ENCODE results near the gene DPF3. TPM values are rescaled to one million over a fixed set of nuclear protein-coding genes. Genes with fewer than 3 reads are reported as not detected.

Gene DPF3
- total and polyA plus RNA-seq, 7 experiments from 2014 or later: 0.07 to 5.5 (median 0.57) TPM; not detected in 1

- no peak overlapping the region for H3K4me3 ChIP-seq (ENCODE audit: low read length)
- no peak for ATAC-seq
- peaks cover 16 to 31% (median 18%) of the 10 kb centered on the region in 5 donors for H3K27me3 Mint-ChIP-seq
- no peak for DNase-seq
- no peaks in the 10 kb centered on the region for H3K9me3 ChIP-seq (ENCODE audit: control insufficient read depth in 2 of 3, low read length in 3 of 3)
- ChIA-PET CTCF (no interaction called here), POLR2A (no interaction called here)
- H3K9me3 Mint-ChIP-seq: peaks cover 0 to 6% (median 0%) of the 10 kb centered on the region in 11 donors
- no peaks in the 10 kb centered on the region for H3K4me1 ChIP-seq (ENCODE audit: control insufficient read depth in 2 of 2, insufficient read depth in 2 of 2, low read length in 2 of 2)
- no peak overlapping the region for H3K4me3 Mint-ChIP-seq
- H3K36me3 Mint-ChIP-seq: peaks cover 0 to 33% (median 4%) of the 10 kb centered on the region in 5 donors
- no peak overlapping the region for H3K27ac ChIP-seq (ENCODE audit: low read depth, low read length)
- H3K36me3 ChIP-seq (ENCODE audit: control insufficient read depth in 2 of 3, insufficient read depth in 3 of 3, low read length in 3 of 3): no peaks in the 10 kb centered on the region
- peaks cover 0 to 5% (median 3%) of the 10 kb centered on the region in 7 donors for H3K4me1 Mint-ChIP-seq
- no peaks in the 10 kb centered on the region for H3K27me3 ChIP-seq (ENCODE audit: control insufficient read depth in 2 of 2, insufficient read depth in 2 of 2, low read length in 2 of 2)
- H3K27ac Mint-ChIP-seq: no peak overlapping the region
- intact Hi-C loops (cut with micrococcal nuclease): no loop called here
Measured at GRCh38 chr14:72673179-72673578, 220.7 kb downstream of the DPF3 start.

GRCh38 chr14:72666610-72667009, 227.3 kb downstream of the DPF3 start:
- DNase-seq (no peak), ATAC-seq (no peak)
- Histone ChIP-seq H3K9me3 (ENCODE audit: control insufficient read depth in 2 of 3, low read length in 3 of 3) (no peaks in the 10 kb centered on the region), H3K27ac (ENCODE audit: low read depth, low read length) (no peak overlapping the region), H3K4me3 (ENCODE audit: low read length) (no peak overlapping the region), H3K4me1 (ENCODE audit: control insufficient read depth in 2 of 2, insufficient read depth in 2 of 2, low read length in 2 of 2) (no peaks in the 10 kb centered on the region), H3K27me3 (ENCODE audit: control insufficient read depth in 2 of 2, insufficient read depth in 2 of 2, low read length in 2 of 2) (no peaks in the 10 kb centered on the region), H3K36me3 (ENCODE audit: control insufficient read depth in 2 of 3, insufficient read depth in 3 of 3, low read length in 3 of 3) (no peaks in the 10 kb centered on the region)
- Mint-ChIP-seq H3K36me3 (peaks cover 0 to 38% (median 1%) of the 10 kb centered on the region in 5 donors), H3K27ac (no peak overlapping the region), H3K9me3 (peaks cover 0 to 9% (median 0%) of the 10 kb centered on the region in 11 donors), H3K4me1 (peaks cover 0 to 20% (median 1%) of the 10 kb centered on the region in 7 donors), H3K4me3 (no peak overlapping the region), H3K27me3 (peaks cover 16 to 34% (median 18%) of the 10 kb centered on the region in 5 donors)
- intact Hi-C loops (cut with micrococcal nuclease): no loop called here
- ChIA-PET POLR2A (no interaction called here), CTCF (no interaction called here)

- no peak overlapping the region for H3K27ac ChIP-seq (ENCODE audit: low read depth, low read length)
- H3K36me3 ChIP-seq (ENCODE audit: control insufficient read depth in 2 of 3, insufficient read depth in 3 of 3, low read length in 3 of 3): no peaks in the 10 kb centered on the region
- intact Hi-C loops (cut with micrococcal nuclease): no loop called here
- no peaks in the 10 kb centered on the region for H3K9me3 ChIP-seq (ENCODE audit: control insufficient read depth in 2 of 3, low read length in 3 of 3)
- no peak for DNase-seq
- H3K9me3 Mint-ChIP-seq: peaks cover 0 to 6% (median 0%) of the 10 kb centered on the region in 11 donors
- ATAC-seq: no peak
- H3K4me1 ChIP-seq (ENCODE audit: control insufficient read depth in 2 of 2, insufficient read depth in 2 of 2, low read length in 2 of 2): no peaks in the 10 kb centered on the region
- H3K4me1 Mint-ChIP-seq: peaks cover 0 to 20% (median 0%) of the 10 kb centered on the region in 7 donors
- H3K36me3 Mint-ChIP-seq: peaks cover 0 to 39% (median 0%) of the 10 kb centered on the region in 5 donors
- H3K27me3 Mint-ChIP-seq: peaks cover 6 to 22% (median 13%) of the 10 kb centered on the region in 5 donors
- H3K27ac Mint-ChIP-seq: no peak overlapping the region
- H3K4me3 ChIP-seq (ENCODE audit: low read length): no peak overlapping the region
- no peaks in the 10 kb centered on the region for H3K27me3 ChIP-seq (ENCODE audit: control insufficient read depth in 2 of 2, insufficient read depth in 2 of 2, low read length in 2 of 2)
- CTCF ChIA-PET: no interaction called here
- no peak overlapping the region for H3K4me3 Mint-ChIP-seq
- POLR2A ChIA-PET: no interaction called here
Measured at GRCh38 chr14:72665259-72665658, 228.6 kb downstream of the DPF3 start.

- H3K4me1 Mint-ChIP-seq: peaks cover 0 to 20% (median 0%) of the 10 kb centered on the region in 7 donors
- CTCF ChIA-PET: no interaction called here
- POLR2A ChIA-PET: no interaction called here
- no peaks in the 10 kb centered on the region for H3K36me3 ChIP-seq (ENCODE audit: control insufficient read depth in 2 of 3, insufficient read depth in 3 of 3, low read length in 3 of 3)
- H3K27me3 Mint-ChIP-seq: peaks cover 3 to 20% (median 7%) of the 10 kb centered on the region in 5 donors
- H3K9me3 ChIP-seq (ENCODE audit: control insufficient read depth in 2 of 3, low read length in 3 of 3): no peaks in the 10 kb centered on the region
- no peak overlapping the region for H3K4me3 ChIP-seq (ENCODE audit: low read length)
- H3K27me3 ChIP-seq (ENCODE audit: control insufficient read depth in 2 of 2, insufficient read depth in 2 of 2, low read length in 2 of 2): no peaks in the 10 kb centered on the region
- no peak overlapping the region for H3K27ac ChIP-seq (ENCODE audit: low read depth, low read length)
- peaks cover 0 to 37% (median 0%) of the 10 kb centered on the region in 5 donors for H3K36me3 Mint-ChIP-seq
- ATAC-seq (no peak), DNase-seq (no peak)
- H3K4me3 Mint-ChIP-seq: no peak overlapping the region
- H3K9me3 Mint-ChIP-seq: peaks cover 0 to 6% (median 0%) of the 10 kb centered on the region in 11 donors
- intact Hi-C loops (cut with micrococcal nuclease): no loop called here
- no peaks in the 10 kb centered on the region for H3K4me1 ChIP-seq (ENCODE audit: control insufficient read depth in 2 of 2, insufficient read depth in 2 of 2, low read length in 2 of 2)
- H3K27ac Mint-ChIP-seq: no peak overlapping the region
Measured at GRCh38 chr14:72664651-72665050, 229.2 kb downstream of the DPF3 start.

- Mint-ChIP-seq H3K4me3 (no peak overlapping the region), H3K27me3 (peaks cover 0 to 14% (median 3%) of the 10 kb centered on the region in 5 donors), H3K36me3 (peaks cover 0 to 35% (median 0%) of the 10 kb centered on the region in 5 donors), H3K27ac (peak overlapping the region in 2 of 9 donors; percentile 0 to 14), H3K4me1 (peaks cover 0 to 20% (median 0%) of the 10 kb centered on the region in 7 donors), H3K9me3 (peaks cover 0 to 6% (median 0%) of the 10 kb centered on the region in 11 donors)
- no peaks in the 10 kb centered on the region for H3K36me3 ChIP-seq (ENCODE audit: control insufficient read depth in 2 of 3, insufficient read depth in 3 of 3, low read length in 3 of 3)
- no peak overlapping the region for H3K27ac ChIP-seq (ENCODE audit: low read depth, low read length)
- intact Hi-C loops (cut with micrococcal nuclease): no loop called here
- no peak overlapping the region for H3K4me3 ChIP-seq (ENCODE audit: low read length)
- no peaks in the 10 kb centered on the region for H3K27me3 ChIP-seq (ENCODE audit: control insufficient read depth in 2 of 2, insufficient read depth in 2 of 2, low read length in 2 of 2)
- H3K9me3 ChIP-seq (ENCODE audit: control insufficient read depth in 2 of 3, low read length in 3 of 3): no peaks in the 10 kb centered on the region
- POLR2A ChIA-PET: no interaction called here
- DNase-seq: no peak
- no peak for ATAC-seq
- CTCF ChIA-PET: interaction anchor here (0.6 kb wide), 1 partner anchor 440 kb away, joined by 3 read pairs; no protein-coding TSS in a partner anchor
- no peaks in the 10 kb centered on the region for H3K4me1 ChIP-seq (ENCODE audit: control insufficient read depth in 2 of 2, insufficient read depth in 2 of 2, low read length in 2 of 2)
Measured at GRCh38 chr14:72663956-72664650, 229.8 kb downstream of the DPF3 start.

GRCh38 chr14:72663076-72663487, 230.8 kb downstream of the DPF3 start:
- intact Hi-C loops (cut with micrococcal nuclease): no loop called here
- CTCF ChIA-PET: interaction anchor here (0.6 kb wide), 1 partner anchor 439 kb away, joined by 3 read pairs; no protein-coding TSS in a partner anchor
- Histone ChIP-seq H3K9me3 (ENCODE audit: control insufficient read depth in 2 of 3, low read length in 3 of 3) (no peaks in the 10 kb centered on the region), H3K27me3 (ENCODE audit: control insufficient read depth in 2 of 2, insufficient read depth in 2 of 2, low read length in 2 of 2) (no peaks in the 10 kb centered on the region), H3K36me3 (ENCODE audit: control insufficient read depth in 2 of 3, insufficient read depth in 3 of 3, low read length in 3 of 3) (no peaks in the 10 kb centered on the region), H3K27ac (ENCODE audit: low read depth, low read length) (no peak overlapping the region), H3K4me1 (ENCODE audit: control insufficient read depth in 2 of 2, insufficient read depth in 2 of 2, low read length in 2 of 2) (no peaks in the 10 kb centered on the region), H3K4me3 (ENCODE audit: low read length) (no peak overlapping the region)
- ATAC-seq: no peak
- no peak overlapping the region for H3K4me3 Mint-ChIP-seq
- DNase-seq: no peak
- no peak overlapping the region for H3K27ac Mint-ChIP-seq
- peaks cover 0 to 20% (median 0%) of the 10 kb centered on the region in 7 donors for H3K4me1 Mint-ChIP-seq
- peaks cover 0 to 13% (median 4%) of the 10 kb centered on the region in 5 donors for H3K27me3 Mint-ChIP-seq
- peaks cover 0 to 6% (median 0%) of the 10 kb centered on the region in 11 donors for H3K9me3 Mint-ChIP-seq
- POLR2A ChIA-PET: no interaction called here
- H3K36me3 Mint-ChIP-seq: peaks cover 0 to 36% (median 0%) of the 10 kb centered on the region in 5 donors

Measured in naive thymus-derived CD4-positive, alpha-beta T cell (primary cell).